Neuronal stem cell (in vitro differentiated cells): ENCODE measurements around the gene GPR50. TPM values are rescaled to one million over a fixed set of nuclear protein-coding genes. Genes with fewer than 3 reads are reported as not detected.

Experiments
- DNase-seq: peaks from one replicate; pipeline ENCODE4 v3.0.0-alpha.2; 2013; ENCODE audit warnings: low spot score
- H2AFZ ChIP-seq: one replicate; pipeline ENCODE4 v1.6.1; 2013; ENCODE audit warnings: mild to moderate bottlenecking, low read length, inconsistent platforms
- H2AK5ac ChIP-seq: 2 replicates; pipeline ENCODE4 v1.6.1; 2013; ENCODE audit warnings: low read depth, mild to moderate bottlenecking, inconsistent platforms, low read length, moderate library complexity, mixed read lengths
- H2BK120ac ChIP-seq: 2 replicates; pipeline ENCODE4 v1.6.1; 2013; ENCODE audit warnings: low read depth, mild to moderate bottlenecking, inconsistent platforms, low read length, moderate library complexity, mixed read lengths
- H2BK12ac ChIP-seq: one replicate; pipeline ENCODE4 v1.6.1; 2013; ENCODE audit warnings: low read length, inconsistent platforms
- H2BK15ac ChIP-seq: 2 replicates; pipeline ENCODE4 v1.6.1; 2013; ENCODE audit warnings: mild to moderate bottlenecking, low read length, inconsistent platforms, mixed read lengths
- H2BK5ac ChIP-seq: one replicate; pipeline ENCODE4 v1.6.1; 2013; ENCODE audit warnings: inconsistent platforms, mild to moderate bottlenecking, low read length, moderate library complexity
- H3K14ac ChIP-seq: one replicate; pipeline ENCODE4 v1.6.1; 2013; ENCODE audit warnings: low read length, inconsistent platforms
- H3K18ac ChIP-seq: 2 replicates; pipeline ENCODE4 v1.6.1; 2013; ENCODE audit warnings: low read length, inconsistent platforms
- H3K23ac ChIP-seq: 2 replicates; pipeline ENCODE4 v1.6.1; 2013; ENCODE audit warnings: low read depth, mild to moderate bottlenecking, mixed read lengths, low read length, inconsistent platforms; ENCODE audit not compliant: poor library complexity
- H3K27ac ChIP-seq: replicated peaks from 3 replicates; pipeline ENCODE4 v1.5.1; 2013; ENCODE audit warnings: low read length, inconsistent platforms
- H3K27me3 ChIP-seq, 3 experiments: 2 replicates each; pipeline ENCODE4 v1.6.1; 2013; ENCODE audit warnings: low read length in 3 of 3, mild to moderate bottlenecking in 2 of 3, inconsistent platforms in 1 of 3, low read depth in 1 of 3, mixed read lengths in 1 of 3, moderate library complexity in 1 of 3; ENCODE audit not compliant: control insufficient read depth in 3 of 3, insufficient read depth in 3 of 3
- H3K36me3 ChIP-seq, 2 donors: replicated peaks in 1 of 2; 2 replicates each; pipeline ENCODE4 v1.6.1; 2013; ENCODE audit warnings: low read length in 2 of 2; ENCODE audit not compliant: control insufficient read depth in 2 of 2, insufficient read depth in 2 of 2
- H3K4ac ChIP-seq: 2 replicates; pipeline ENCODE4 v1.6.1; 2013; ENCODE audit warnings: inconsistent platforms, mild to moderate bottlenecking, low read length, moderate library complexity
- H3K4me1 ChIP-seq, 2 donors: 1 replicate in 1 of 2; 2 replicates in 1 of 2; pipeline ENCODE4 v1.6.1; 2013; ENCODE audit warnings: low read length in 2 of 2, low read depth in 1 of 2; ENCODE audit not compliant: control insufficient read depth in 2 of 2, insufficient read depth in 1 of 2
- H3K4me2 ChIP-seq: one replicate; pipeline ENCODE4 v1.6.1; 2013; ENCODE audit warnings: mild to moderate bottlenecking, low read length, inconsistent platforms; ENCODE audit not compliant: insufficient read depth, poor library complexity, severe bottlenecking
- H3K4me3 ChIP-seq, 2 donors: 2 replicates each; pipeline ENCODE4 v1.5.1; 2013; ENCODE audit warnings: low read length in 2 of 2, mild to moderate bottlenecking in 2 of 2, inconsistent platforms in 1 of 2, moderate library complexity in 1 of 2
- H3K79me1 ChIP-seq: one replicate; pipeline ENCODE4 v1.6.1; 2013; ENCODE audit warnings: low read depth, mild to moderate bottlenecking, inconsistent platforms, low read length, moderate library complexity
- H3K9ac ChIP-seq: one replicate; pipeline ENCODE4 v1.6.1; 2013; ENCODE audit warnings: mild to moderate bottlenecking, low read depth, low read length, inconsistent platforms; ENCODE audit not compliant: poor library complexity
- H3K9me3 ChIP-seq, 2 donors: replicated peaks in 1 of 2; 2 replicates each; pipeline versions ENCODE3 to v1.6.1; 2013; ENCODE audit warnings: low read length in 2 of 2, mild to moderate bottlenecking in 2 of 2, inconsistent platforms in 1 of 2, low read depth in 1 of 2, mixed read lengths in 1 of 2, moderate library complexity in 1 of 2; ENCODE audit not compliant: control insufficient read depth in 2 of 2, insufficient read depth in 1 of 2
- H4K8ac ChIP-seq: one replicate; pipeline ENCODE4 v1.6.1; 2013; ENCODE audit warnings: low read depth, mild to moderate bottlenecking, inconsistent platforms, low read length, moderate library complexity
- H4K91ac ChIP-seq: one replicate; pipeline ENCODE4 v1.6.1; 2013; ENCODE audit warnings: low read length, low read depth, mild to moderate bottlenecking, inconsistent platforms; ENCODE audit not compliant: poor library complexity
- WGBS, 2 donors: extraction: QIAGEN DNeasy Blood & Tissue Kit; methylation state at CpG; one replicate each; pipeline ENCODE4 v1.1.7; 2013; ENCODE audit warnings: missing lambda C conversion rate in 2 of 2, mixed read lengths in 1 of 2; ENCODE audit not compliant: insufficient read length in 2 of 2, insufficient replicate concordance in 1 of 2; ENCODE audit errors: extremely low coverage in 2 of 2; 5-methylcytosine and 5-hydroxymethylcytosine counted together
- polyA plus RNA-seq, 2 experiments: library from polyadenylated mRNA; stranded (reverse); fragments of 200-250 nt; gene quantifications; one replicate each; pipeline ENCODE4 v1.2.3, GENCODE V29; 2013

GPR50 gene
- polyA plus RNA-seq (2013, experiment 1 of 2): 23.8 TPM
- 23.4 TPM for polyA plus RNA-seq (2013, experiment 2 of 2)

DNA sequence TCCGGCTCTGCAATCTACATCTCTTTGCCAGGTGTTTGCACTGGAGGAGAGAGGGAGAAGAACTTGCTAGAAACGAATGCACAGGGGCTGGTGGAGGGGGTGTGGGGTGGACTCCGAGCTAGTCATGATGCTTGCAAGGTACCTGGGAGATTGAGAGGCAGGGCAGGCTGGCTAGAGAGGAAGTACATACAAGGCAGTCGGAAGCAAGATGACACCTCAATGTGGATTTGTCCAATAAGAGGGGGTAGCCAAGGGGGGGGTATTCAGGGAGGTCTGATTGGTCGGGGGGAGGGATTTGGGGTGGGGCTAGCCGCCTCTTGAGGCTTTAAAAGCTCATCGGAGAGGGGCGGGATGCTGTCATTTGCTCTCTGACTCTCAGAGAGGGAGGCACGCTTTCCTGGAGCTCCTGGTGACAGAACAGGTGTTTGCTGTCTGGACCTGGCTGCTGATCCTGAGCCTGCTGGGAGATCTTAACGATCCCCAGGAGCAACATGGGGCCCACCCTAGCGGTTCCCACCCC is at the start of gene GPR50:
TSS of gene GPR50 (plus strand) at position 354 of the 520 bp plus-strand sequence. CDS start at position 492, 138 bp downstream.
- Histone ChIP-seq H3K9me3 (peaks cover 0 to 5% of the 10 kb centered on the region in 2 donors), H2AFZ (peak within 1 kb of the TSS; percentile 88), H3K9ac (peak within 1 kb of the TSS; percentile 81), H3K27me3 (peaks cover 0 to 88% (median 1%) of the 10 kb centered on the region in 3 experiments), H3K27ac (no peak within 1 kb of the TSS), H3K4me1 (peaks cover 0 to 3% of the 10 kb centered on the region in 2 donors), H2BK12ac (no peak within 1 kb of the TSS), H3K4me3 (peak within 1 kb of the TSS; percentile 22 to 88), H3K4ac (no peak within 1 kb of the TSS), H2BK120ac (no peak within 1 kb of the TSS), H2BK5ac (peak within 1 kb of the TSS; percentile 39), H2AK5ac (no peak within 1 kb of the TSS), H2BK15ac (no peak within 1 kb of the TSS), H3K4me2 (peak within 1 kb of the TSS; percentile 54), H3K79me1 (no peaks in the 10 kb centered on the region), H4K91ac (no peak within 1 kb of the TSS), H3K18ac (peak within 1 kb of the TSS; percentile 76), H4K8ac (no peak within 1 kb of the TSS), H3K36me3 (peaks cover 0 to 5% of the 10 kb centered on the region in 2 donors), H3K14ac (no peak within 1 kb of the TSS), H3K23ac (no peak within 1 kb of the TSS)
- no CpG with 5 or more reads among the region's 11 CpGs for WGBS, 2 donors
- no peak for DNase-seq

DNA sequence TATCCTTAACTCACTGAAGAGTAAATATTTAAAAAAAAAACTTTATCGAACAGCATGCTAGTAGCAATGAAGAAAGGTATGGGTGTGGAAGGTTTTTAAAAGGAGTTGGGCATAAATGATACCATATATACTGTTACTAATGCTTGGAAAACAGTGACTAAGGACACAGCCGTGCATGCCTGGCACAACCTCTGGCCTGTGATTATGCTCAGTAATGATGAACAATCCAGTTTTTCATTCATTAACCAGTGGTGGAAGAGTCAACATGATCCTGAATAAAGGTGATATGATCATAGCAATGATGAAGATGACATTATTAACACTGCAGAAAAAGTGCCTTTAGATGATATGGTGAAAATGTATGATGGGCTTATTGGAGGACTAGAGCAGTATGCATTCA is 43.9 kb upstream of the GPR50 start:
- no peaks in the 10 kb centered on the region for H3K36me3 ChIP-seq
- no peak overlapping the region for H2AFZ ChIP-seq
- H2BK120ac ChIP-seq: no peak overlapping the region
- H2BK15ac ChIP-seq: no peak overlapping the region
- H4K8ac ChIP-seq: no peak overlapping the region
- H2AK5ac ChIP-seq: no peak overlapping the region
- no peaks in the 10 kb centered on the region for H3K79me1 ChIP-seq
- no peak overlapping the region for H3K4me3 ChIP-seq
- no peak overlapping the region for H3K18ac ChIP-seq
- H2BK5ac ChIP-seq: no peak overlapping the region
- no peak overlapping the region for H3K9ac ChIP-seq
- no peaks in the 10 kb centered on the region for H3K27me3 ChIP-seq
- no peak overlapping the region for H3K23ac ChIP-seq
- no peak overlapping the region for H4K91ac ChIP-seq
- WGBS, 2 donors: no CpG with 5 or more reads among the region's 2 CpGs
- DNase-seq: no peak
- no peaks in the 10 kb centered on the region for H3K9me3 ChIP-seq
- H3K4me2 ChIP-seq: no peak overlapping the region
- H2BK12ac ChIP-seq: no peak overlapping the region
- H3K4me1 ChIP-seq: no peaks in the 10 kb centered on the region
- no peak overlapping the region for H3K14ac ChIP-seq
- H3K27ac ChIP-seq: no peak overlapping the region
- no peak overlapping the region for H3K4ac ChIP-seq

DNA sequence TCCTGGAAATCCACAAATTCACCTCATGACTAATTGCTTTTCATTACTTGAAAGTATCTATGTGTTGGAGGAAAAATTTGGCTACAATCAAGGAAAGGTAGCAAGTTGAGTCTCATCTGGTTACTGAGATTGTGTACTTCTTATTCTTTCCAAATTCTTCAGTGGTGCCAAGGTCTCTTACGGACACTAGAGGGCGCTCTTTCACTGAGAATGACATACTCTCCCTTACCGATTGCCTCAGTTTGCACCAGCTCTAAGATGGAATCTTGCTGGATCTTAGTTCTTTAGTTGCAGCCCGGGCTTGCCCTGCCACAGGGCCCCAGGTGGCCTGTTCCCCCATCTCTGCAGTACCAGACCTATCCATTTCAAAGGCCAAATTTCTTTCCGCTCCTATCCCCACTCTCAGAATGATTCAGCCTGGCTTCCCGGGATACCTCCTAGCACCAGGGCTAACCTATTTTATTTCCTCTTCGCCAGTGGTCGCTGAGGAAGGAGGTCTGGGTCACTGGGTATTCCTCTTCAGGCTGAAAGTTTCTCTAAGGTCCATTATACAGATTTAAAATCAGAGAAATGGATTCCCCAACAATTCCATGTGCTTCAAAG is 24.6 kb upstream of the GPR50 start:
- Histone ChIP-seq H3K9me3 (no peaks in the 10 kb centered on the region), H2AFZ (no peak overlapping the region), H2BK5ac (no peak overlapping the region), H3K79me1 (no peaks in the 10 kb centered on the region), H3K4ac (no peak overlapping the region), H3K27me3 (peaks cover 0 to 22% (median 0%) of the 10 kb centered on the region in 3 experiments), H3K36me3 (no peaks in the 10 kb centered on the region), H3K27ac (no peak overlapping the region), H3K4me1 (peaks cover 0 to 6% of the 10 kb centered on the region in 2 donors), H4K8ac (no peak overlapping the region), H3K14ac (no peak overlapping the region), H2BK120ac (no peak overlapping the region), H3K23ac (no peak overlapping the region), H3K18ac (no peak overlapping the region), H3K4me2 (no peak overlapping the region), H3K4me3 (no peak overlapping the region), H3K9ac (no peak overlapping the region), H2BK15ac (no peak overlapping the region), H2AK5ac (no peak overlapping the region), H2BK12ac (no peak overlapping the region), H4K91ac (no peak overlapping the region)
- WGBS, 2 donors: no CpG with 5 or more reads among the region's 8 CpGs
- peak; percentile 40 for DNase-seq

DNA sequence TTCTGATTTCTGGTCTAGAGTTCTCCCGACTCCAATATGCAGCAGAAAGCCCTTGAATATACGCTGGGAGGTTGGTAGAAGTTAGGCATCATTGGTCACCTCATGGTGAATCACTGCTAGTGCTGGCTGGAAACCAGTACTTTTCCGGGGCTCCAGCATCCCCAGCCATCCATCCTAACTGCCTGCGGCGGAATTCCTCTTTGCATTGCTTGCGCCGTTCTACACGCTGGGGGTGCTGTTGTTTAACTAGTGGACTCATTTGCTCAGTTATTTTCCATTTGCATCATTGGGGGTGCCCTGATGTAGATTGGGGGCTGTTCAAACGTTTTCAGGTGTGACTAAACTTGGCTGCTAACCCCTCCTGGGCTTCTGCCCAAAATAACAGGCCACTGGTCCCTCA is 23.3 kb upstream of the GPR50 start:
- Histone ChIP-seq H3K18ac (no peak overlapping the region), H2BK12ac (no peak overlapping the region), H3K4me1 (peaks cover 0 to 6% of the 10 kb centered on the region in 2 donors), H3K23ac (no peak overlapping the region), H2AK5ac (no peak overlapping the region), H4K8ac (no peak overlapping the region), H3K9ac (no peak overlapping the region), H3K4me2 (peak overlapping the region; percentile 26), H2BK15ac (no peak overlapping the region), H3K79me1 (no peaks in the 10 kb centered on the region), H3K36me3 (no peaks in the 10 kb centered on the region), H3K27ac (no peak overlapping the region), H3K9me3 (no peaks in the 10 kb centered on the region), H3K4me3 (no peak overlapping the region), H3K14ac (no peak overlapping the region), H2BK120ac (no peak overlapping the region), H2AFZ (no peak overlapping the region), H3K27me3 (peaks cover 0 to 15% (median 0%) of the 10 kb centered on the region in 3 experiments), H2BK5ac (no peak overlapping the region), H4K91ac (no peak overlapping the region), H3K4ac (no peak overlapping the region)
- WGBS, 2 donors: no CpG with 5 or more reads among the region's 9 CpGs
- peak; percentile 40 for DNase-seq
